Measurements from ENCODE around the gene HELZ.
"Not testable (repeated sequence)": the region's sequence is repeated elsewhere in the genome, so short reads cannot be mapped to it uniquely, and the experiment has no call there.

HELZ gene

GRCh38 chr17:67050066-67050465, 194.9 kb downstream of the HELZ start:
- DNase-seq (ENCODE audit: low spot score) = no peak

DNA sequence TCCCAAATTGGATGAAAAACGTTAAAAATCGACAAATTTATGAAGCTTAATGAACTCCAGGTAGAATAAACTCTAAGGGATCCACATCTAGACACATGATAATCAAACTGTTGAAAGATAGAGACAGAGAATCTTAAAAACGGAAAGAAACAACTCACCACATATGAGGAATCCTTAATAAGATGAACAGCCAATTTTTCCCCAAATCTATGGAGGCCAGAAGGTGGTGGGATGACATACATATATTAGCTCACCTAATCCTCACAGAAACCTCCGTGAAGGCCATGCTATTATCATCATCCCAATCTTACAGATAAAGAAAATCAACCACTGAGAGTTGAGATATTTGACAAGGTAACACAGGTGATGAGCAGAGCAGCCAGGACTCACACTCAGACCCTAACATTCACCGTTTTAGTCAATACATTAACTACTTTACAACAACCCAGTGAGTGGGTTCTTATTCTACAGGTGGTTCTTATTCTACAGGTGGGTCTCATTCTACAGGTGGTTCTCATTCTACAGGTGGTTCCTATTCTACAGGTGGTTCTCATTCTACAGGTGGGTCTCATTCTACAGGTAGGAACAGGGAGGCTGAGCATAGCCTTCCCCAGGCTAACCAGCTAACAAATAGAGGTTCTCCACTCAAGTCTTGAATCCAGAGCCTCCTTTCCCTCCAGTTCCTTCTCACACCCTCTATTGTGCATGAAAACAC, 195.8 kb downstream of the HELZ start:
- DNase-seq (ENCODE audit: low spot score) = no peak

DNA sequence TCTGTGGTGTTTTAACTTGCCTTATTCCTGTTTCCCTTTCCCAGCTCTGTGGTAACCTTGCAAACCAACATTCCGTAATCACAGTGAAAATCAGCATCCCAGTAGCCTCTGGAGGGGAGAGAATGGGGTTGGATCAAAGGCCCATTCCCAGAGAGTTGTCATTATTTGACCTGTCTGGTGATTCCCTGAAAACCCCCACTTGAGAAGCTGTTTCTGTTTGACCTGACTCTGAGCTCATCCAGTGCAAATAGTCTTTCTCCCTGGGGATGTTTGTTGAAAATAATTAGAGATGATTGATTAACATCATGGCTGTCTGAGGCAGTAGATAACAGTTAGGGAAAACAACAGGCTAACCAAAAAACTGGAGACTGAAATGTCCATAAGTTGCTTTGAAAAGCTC, 197.6 kb downstream of the HELZ start:
- DNase-seq (ENCODE audit: low spot score) = no peak

- DNase-seq (ENCODE audit: low spot score) = no peak
These were observed 198.6 kb downstream of the HELZ start for GRCh38 chr17:67046398-67046797.

- no peak for DNase-seq (ENCODE audit: low spot score)
These were observed 200.1 kb downstream of the HELZ start for GRCh38 chr17:67044940-67045339.

DNA sequence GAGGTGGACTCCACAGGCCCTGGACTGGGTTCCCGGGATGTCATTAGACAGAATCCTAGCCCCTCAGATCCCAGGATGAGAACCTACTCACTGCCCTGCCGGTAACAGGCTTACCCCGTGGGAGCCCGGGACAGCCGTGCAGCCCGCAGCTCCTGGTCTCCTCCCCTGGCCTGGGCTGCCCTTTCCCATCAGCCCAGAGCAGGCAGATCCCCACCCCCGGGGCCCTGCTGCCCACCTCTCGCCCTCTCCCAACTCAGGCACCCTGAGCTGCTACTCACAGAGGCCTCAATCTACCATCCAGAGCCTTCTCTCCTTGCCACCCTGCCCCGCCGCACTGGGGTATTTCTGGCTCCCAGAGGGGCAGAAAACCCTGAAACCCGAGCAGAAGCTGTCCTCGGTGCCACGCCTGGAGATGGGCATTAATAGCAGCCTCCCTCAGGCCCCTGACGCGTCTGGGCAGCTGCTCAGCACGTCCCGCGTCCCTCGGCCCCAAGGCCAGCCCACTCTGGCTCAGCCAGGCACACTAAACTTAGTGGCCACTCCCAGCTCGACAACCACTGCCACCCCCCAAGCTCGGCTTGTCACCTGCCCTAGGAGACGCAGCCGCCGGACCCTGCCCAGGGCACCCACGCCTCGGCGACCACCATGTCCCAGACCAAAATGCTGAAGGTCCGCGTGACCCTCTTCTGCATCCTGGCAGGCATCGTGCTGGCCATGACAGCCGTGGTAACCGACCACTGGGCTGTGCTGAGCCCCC, 200.8 kb downstream of the HELZ start, which contains the start of gene CACNG1:
TSS of gene CACNG1 (plus strand) at position 539 of the 757 bp plus-strand sequence. CDS start at position 646, 107 bp downstream.
- no peak for DNase-seq (ENCODE audit: low spot score)

DNA sequence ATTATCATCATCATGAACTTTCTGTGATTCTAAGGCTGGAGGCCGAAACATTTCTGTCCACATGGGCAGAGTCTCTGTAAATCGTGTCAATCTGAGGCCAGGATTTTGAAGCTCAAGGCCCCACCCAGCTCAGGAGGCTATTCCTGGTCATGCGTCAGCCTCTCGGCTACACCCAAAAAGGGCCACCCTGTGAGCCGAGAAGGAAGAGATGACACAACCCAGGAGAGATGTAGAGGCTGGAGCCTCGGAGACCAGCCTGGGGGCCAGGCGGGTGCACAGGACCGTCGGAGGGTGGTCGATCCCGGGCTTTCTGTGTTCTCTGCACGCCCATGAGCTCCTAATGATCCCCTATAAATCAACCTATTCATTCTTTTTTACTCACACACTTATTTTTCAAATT, 201.7 kb downstream of the HELZ start:
- no peak for DNase-seq (ENCODE audit: low spot score)

GRCh38 chr17:67041941-67042899, 202.8 kb downstream of the HELZ start:
- DNase-seq (ENCODE audit: low spot score) = no peak

DNA sequence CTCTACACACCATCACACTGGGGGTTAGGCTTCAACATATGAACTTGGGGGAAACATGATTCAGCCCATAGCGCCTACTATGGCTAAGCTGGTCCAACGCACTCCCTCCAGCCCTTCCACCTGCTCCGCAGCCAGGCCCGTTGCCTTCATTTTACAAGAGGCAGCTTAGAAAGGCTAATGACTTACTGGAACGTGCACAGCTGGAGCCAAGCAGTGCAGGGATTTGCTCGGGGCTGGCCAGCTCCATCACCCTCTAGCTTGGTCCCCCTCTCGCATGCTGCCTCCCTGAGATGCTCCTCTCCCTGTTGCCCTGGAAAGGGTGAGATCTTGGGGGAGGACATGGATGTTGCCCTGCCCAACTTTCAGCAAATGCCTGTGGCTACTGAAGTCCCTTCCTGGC, 203.5 kb downstream of the HELZ start:
- DNase-seq (ENCODE audit: low spot score) = no peak

DNA sequence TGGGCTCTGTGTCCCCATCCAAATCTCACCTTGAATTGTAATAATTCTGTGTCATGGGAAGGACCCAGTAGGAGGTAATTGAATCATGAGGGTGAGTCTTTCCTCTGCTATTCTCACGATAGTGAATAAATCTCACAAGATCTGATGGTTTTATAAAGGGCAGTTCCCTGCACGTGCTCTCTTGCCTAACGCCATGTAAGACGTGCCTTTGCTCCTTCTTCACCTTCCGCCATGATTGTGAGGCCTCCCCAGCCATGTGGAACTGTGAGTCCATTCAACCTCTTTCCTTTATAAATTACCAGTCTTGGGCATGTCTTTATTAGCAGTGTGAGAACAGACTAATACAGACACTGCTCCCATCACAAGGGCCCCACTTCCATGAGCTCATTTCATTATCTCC, 203.9 kb downstream of the HELZ start:
- DNase-seq (ENCODE audit: low spot score) = not testable (repeated sequence)

DNA sequence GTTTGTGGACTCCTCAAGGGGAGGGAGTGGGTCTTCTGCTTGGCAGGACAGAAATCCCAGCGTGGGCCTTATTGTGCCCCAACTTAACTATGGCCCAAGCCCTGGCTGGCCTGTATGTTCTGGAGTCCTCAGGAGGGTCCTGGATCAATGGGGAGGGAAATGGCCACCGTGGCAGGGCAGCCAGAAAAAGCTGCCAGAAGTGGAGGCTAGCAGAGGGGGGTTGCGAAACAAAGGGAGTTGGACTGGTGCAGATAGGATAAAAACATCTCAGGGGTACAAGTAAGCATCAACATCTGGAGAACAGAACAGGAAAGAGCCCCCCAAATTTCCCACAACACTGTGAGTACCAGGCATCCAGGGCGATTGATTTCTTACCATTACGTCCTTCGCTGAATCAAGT, 204.3 kb downstream of the HELZ start:
- DNase-seq (ENCODE audit: low spot score) = no peak

DNA sequence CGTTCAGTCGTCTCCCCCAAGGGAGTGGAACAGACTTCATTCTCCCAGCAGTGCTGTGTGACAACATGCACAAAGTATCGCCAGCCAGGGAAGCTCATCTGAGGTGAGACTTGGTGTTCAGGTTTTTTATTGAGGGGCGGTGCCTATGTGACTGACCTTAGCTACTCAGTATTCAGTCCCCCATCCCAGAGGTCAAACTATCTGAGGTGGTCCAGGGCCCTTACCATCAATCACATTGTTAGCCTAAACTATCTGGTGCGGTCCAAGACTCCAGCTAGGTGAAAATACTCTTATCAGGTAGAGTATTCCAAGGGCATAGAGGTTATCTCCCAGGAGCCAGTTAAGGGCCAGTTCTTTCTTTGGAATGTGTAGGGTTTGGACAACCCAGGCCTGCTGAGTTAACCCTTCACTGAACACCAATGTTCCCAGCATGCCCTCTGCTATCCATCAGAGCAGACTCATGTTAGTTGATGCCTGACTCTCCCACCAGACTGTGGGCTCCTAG, 206.1 kb downstream of the HELZ start:
- no peak for DNase-seq (ENCODE audit: low spot score)

- no peak for DNase-seq (ENCODE audit: low spot score)
These were observed 209.6 kb downstream of the HELZ start for GRCh38 chr17:67035131-67036083.

DNA sequence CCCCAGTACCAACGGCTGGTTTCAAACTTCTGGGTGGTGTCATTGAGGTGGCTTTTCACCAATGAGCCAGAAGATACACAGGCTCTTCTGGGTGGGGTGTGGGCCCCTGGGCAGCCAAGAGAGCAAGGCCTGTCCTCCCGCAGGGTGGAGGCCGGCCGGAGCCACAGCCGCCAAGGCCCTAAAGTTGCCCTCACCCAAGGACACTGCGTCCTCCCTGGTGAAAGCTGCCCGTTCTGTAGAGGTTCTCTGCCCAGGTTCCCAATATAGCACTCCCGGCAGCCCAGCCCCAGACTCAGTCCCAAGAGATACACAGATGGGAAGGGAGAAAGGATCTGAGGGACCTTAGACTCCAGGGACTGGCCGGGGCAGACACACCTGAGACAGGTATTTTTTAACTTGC, 211.4 kb downstream of the HELZ start:
- no peak for DNase-seq (ENCODE audit: low spot score)

DNA sequence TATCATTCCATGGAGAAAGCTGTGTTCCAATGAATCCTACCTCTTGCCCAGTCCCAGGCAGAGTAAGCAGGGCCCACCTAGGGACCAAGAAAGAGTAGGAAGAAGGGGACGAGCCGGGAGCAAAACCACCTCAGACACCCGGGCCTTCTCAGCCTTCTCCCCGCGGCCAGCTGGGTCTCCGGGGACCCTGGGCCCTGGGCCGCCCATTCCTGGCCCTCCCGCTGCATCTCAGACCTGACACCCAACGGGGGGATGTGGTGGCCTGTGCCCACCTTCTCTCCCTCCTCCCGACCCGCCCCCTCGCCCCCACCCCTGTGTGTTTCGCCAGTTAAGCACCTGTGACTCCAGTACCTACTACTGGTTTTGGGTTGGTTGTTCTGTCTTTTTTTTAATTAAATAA, 212.0 kb downstream of the HELZ start:
- DNase-seq (ENCODE audit: low spot score) = no peak

GRCh38 chr17:67032382-67032781, 212.6 kb downstream of the HELZ start:
- DNase-seq (ENCODE audit: low spot score) = no peak

DNA sequence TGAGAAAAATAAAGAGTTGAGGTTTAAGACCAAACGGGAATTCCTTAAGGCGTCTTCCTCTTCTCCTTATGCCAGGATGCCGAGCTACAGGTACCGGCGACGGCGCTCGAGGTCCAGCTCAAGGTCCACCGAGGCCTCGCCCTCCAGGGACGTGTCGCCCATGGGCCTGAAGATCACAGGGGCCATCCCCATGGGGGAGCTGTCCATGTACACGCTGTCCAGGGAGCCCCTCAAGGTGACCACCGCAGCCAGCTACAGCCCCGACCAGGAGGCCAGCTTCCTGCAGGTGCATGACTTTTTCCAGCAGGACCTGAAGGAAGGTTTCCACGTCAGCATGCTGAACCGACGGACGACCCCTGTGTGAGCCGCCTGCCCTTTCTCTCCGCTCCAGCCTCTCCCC, 214.4 kb downstream of the HELZ start:
- no peak for DNase-seq (ENCODE audit: low spot score)

DNA sequence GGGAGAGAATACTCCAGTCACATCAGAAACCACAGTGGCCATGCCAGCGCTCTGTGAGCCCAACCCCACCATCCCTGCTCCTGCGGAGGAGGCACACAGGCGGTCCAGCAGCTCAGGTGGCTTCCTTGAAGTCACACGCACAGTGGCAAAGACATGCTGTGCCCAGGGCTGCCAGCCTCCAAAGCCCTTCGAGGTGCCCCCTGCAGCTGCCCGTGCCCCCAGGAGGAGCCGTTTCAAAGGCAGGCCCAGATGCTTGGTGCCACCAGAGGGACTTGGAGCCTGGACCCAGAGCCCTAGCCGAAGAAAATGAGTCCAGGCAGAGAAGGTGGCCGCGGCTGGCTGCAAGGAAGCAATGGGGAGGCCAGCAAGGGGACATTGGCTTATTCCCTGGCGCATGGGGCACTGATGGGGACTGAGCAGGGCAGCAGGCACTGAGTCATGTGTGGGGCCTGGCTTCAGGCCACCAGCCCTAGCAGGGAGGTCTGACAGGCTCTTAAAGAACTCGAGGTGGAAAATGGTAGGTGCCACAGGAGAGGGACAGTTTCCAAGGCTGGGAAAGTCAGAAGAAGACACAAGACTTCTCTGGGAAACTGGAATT, 217.9 kb downstream of the HELZ start:
- no peak for DNase-seq (ENCODE audit: low spot score)

- no peak for DNase-seq (ENCODE audit: low spot score)
These were observed 218.7 kb downstream of the HELZ start for GRCh38 chr17:67026341-67026740.

- no peak for DNase-seq (ENCODE audit: low spot score)
These were observed 219.7 kb downstream of the HELZ start for GRCh38 chr17:67025216-67025792.

Data from CD4-positive, alpha-beta T cell treated with Interleukin-2 at 100 ng/mL for 4 hours (primary cell).